ENCODE measurements around the gene SDK1. TPM values are rescaled to one million over a fixed set of nuclear protein-coding genes. Genes with fewer than 3 reads are reported as not detected.

SDK1 gene
- total RNA-seq, 1 experiment from 2014 or later = 6.0 TPM

GRCh38 chr7:3380886-3381685, 80.0 kb downstream of the SDK1 start:
- H3K27ac ChIP-seq = no peak overlapping the region
- H3K4me3 ChIP-seq = no peak overlapping the region
- H3K4me1 ChIP-seq = no peaks in the 10 kb centered on the region
- H3K27me3 ChIP-seq = no peaks in the 10 kb centered on the region
- no peaks in the 10 kb centered on the region for H3K36me3 ChIP-seq
- no peak for DNase-seq
- H3K9me3 ChIP-seq (replicated peaks) = no peaks in the 10 kb centered on the region

- H3K36me3 ChIP-seq = no peaks in the 10 kb centered on the region
- no peak overlapping the region for H3K4me3 ChIP-seq
- no peaks in the 10 kb centered on the region for H3K4me1 ChIP-seq
- DNase-seq = no peak
- no peaks in the 10 kb centered on the region for H3K27me3 ChIP-seq
- H3K9me3 ChIP-seq (replicated peaks) = 0 out of 2 replicates have a peak, but pooled peaks cover 2% of the 10 kb centered on the region
- H3K27ac ChIP-seq = no peak overlapping the region
Measured at GRCh38 chr7:3386423-3387190, 85.6 kb downstream of the SDK1 start.

GRCh38 chr7:3393862-3394261, 92.8 kb downstream of the SDK1 start:
- H3K36me3 ChIP-seq = no peaks in the 10 kb centered on the region
- DNase-seq = no peak
- no peak overlapping the region for H3K27ac ChIP-seq
- H3K4me3 ChIP-seq = no peak overlapping the region
- H3K9me3 ChIP-seq (replicated peaks) = 0 out of 2 replicates have a peak, but pooled peaks cover 2% of the 10 kb centered on the region
- H3K27me3 ChIP-seq = no peaks in the 10 kb centered on the region
- H3K4me1 ChIP-seq = no peaks in the 10 kb centered on the region

- Histone ChIP-seq H3K27ac (no peak overlapping the region), H3K4me3 (no peak overlapping the region), H3K36me3 (no peaks in the 10 kb centered on the region), H3K9me3 (replicated peaks) (no peaks in the 10 kb centered on the region), H3K27me3 (no peaks in the 10 kb centered on the region), H3K4me1 (no peaks in the 10 kb centered on the region)
- no peak for DNase-seq
Measured at GRCh38 chr7:3397324-3397723, 96.3 kb downstream of the SDK1 start.

GRCh38 chr7:3399858-3400257, 98.8 kb downstream of the SDK1 start:
- Histone ChIP-seq H3K4me1 (peaks cover 10% of the 10 kb centered on the region), H3K4me3 (no peak overlapping the region), H3K36me3 (no peaks in the 10 kb centered on the region), H3K27ac (no peak overlapping the region), H3K9me3 (replicated peaks) (no peaks in the 10 kb centered on the region), H3K27me3 (no peaks in the 10 kb centered on the region)
- DNase-seq = peak in 1 of 2 experiments; percentile 24

GRCh38 chr7:3404501-3404900, 103.4 kb downstream of the SDK1 start:
- Histone ChIP-seq H3K36me3 (no peaks in the 10 kb centered on the region), H3K27me3 (no peaks in the 10 kb centered on the region)
- DNase-seq = peak; percentile 35 to 58

GRCh38 chr7:3408814-3409595, 108.0 kb downstream of the SDK1 start:
- Histone ChIP-seq H3K36me3 (no peaks in the 10 kb centered on the region), H3K4me3 (no peak overlapping the region), H3K27me3 (no peaks in the 10 kb centered on the region), H3K4me1 (peaks cover 26% of the 10 kb centered on the region), H3K9me3 (replicated peaks) (no peaks in the 10 kb centered on the region), H3K27ac (no peak overlapping the region)
- peak in 1 of 2 experiments; percentile 32 for DNase-seq

More at GRCh38 chr7:3404501-3404900, 103.4 kb downstream of the SDK1 start:
- Histone ChIP-seq H3K27ac (no peak overlapping the region), H3K4me1 (peaks cover 16% of the 10 kb centered on the region), H3K9me3 (replicated peaks) (no peaks in the 10 kb centered on the region), H3K4me3 (no peak overlapping the region)

- DNase-seq = no peak
- H3K36me3 ChIP-seq = no peaks in the 10 kb centered on the region
- H3K27ac ChIP-seq = 0 out of 2 replicates have a peak overlapping the region, but pooled peaks have one; percentile 5
- no peaks in the 10 kb centered on the region for H3K27me3 ChIP-seq
- H3K4me1 ChIP-seq = peaks cover 18% of the 10 kb centered on the region
- H3K9me3 ChIP-seq (replicated peaks) = no peaks in the 10 kb centered on the region
- H3K4me3 ChIP-seq = no peak overlapping the region
Measured at GRCh38 chr7:3412871-3413270, 111.8 kb downstream of the SDK1 start.

GRCh38 chr7:3415861-3416312, 114.8 kb downstream of the SDK1 start:
- H3K27me3 ChIP-seq = no peaks in the 10 kb centered on the region
- peaks cover 12% of the 10 kb centered on the region; the same call in 1 of the 2 replicates for H3K4me1 ChIP-seq

GRCh38 chr7:3416453-3416852, 115.4 kb downstream of the SDK1 start:
- peaks cover 12% of the 10 kb centered on the region; the same call in 1 of the 2 replicates for H3K4me1 ChIP-seq
- no peak overlapping the region for H3K4me3 ChIP-seq
- no peak for DNase-seq
- no peaks in the 10 kb centered on the region for H3K27me3 ChIP-seq
- no peaks in the 10 kb centered on the region for H3K9me3 ChIP-seq (replicated peaks)
- no peak overlapping the region for H3K27ac ChIP-seq
- H3K36me3 ChIP-seq = no peaks in the 10 kb centered on the region

More at GRCh38 chr7:3415861-3416312, 114.8 kb downstream of the SDK1 start:
- no peak overlapping the region for H3K27ac ChIP-seq
- no peaks in the 10 kb centered on the region for H3K36me3 ChIP-seq
- DNase-seq = no peak
- no peak overlapping the region for H3K4me3 ChIP-seq
- H3K9me3 ChIP-seq (replicated peaks) = no peaks in the 10 kb centered on the region

- Histone ChIP-seq H3K27me3 (no peaks in the 10 kb centered on the region), H3K4me1 (no peaks in the 10 kb centered on the region), H3K9me3 (replicated peaks) (0 out of 2 replicates have a peak, but pooled peaks cover 3% of the 10 kb centered on the region), H3K27ac (no peak overlapping the region), H3K36me3 (no peaks in the 10 kb centered on the region), H3K4me3 (no peak overlapping the region)
- no peak for DNase-seq
Measured at GRCh38 chr7:3425087-3425486, 124.0 kb downstream of the SDK1 start.

- Histone ChIP-seq H3K4me1 (no peaks in the 10 kb centered on the region), H3K27me3 (no peaks in the 10 kb centered on the region), H3K9me3 (replicated peaks) (0 out of 2 replicates have a peak, but pooled peaks cover 3% of the 10 kb centered on the region), H3K27ac (no peak overlapping the region), H3K4me3 (no peak overlapping the region), H3K36me3 (no peaks in the 10 kb centered on the region)
- no peak for DNase-seq
Measured at GRCh38 chr7:3426064-3426463, 125.0 kb downstream of the SDK1 start.

- Histone ChIP-seq H3K4me1 (no peaks in the 10 kb centered on the region), H3K27ac (no peak overlapping the region), H3K4me3 (no peak overlapping the region), H3K36me3 (no peaks in the 10 kb centered on the region), H3K27me3 (no peaks in the 10 kb centered on the region), H3K9me3 (replicated peaks) (no peaks in the 10 kb centered on the region; the same call in 1 of the 2 replicates)
- peak in 1 of 2 experiments; percentile 40 for DNase-seq
Measured at GRCh38 chr7:3427957-3428356, 126.9 kb downstream of the SDK1 start.

- Histone ChIP-seq H3K27me3 (no peaks in the 10 kb centered on the region), H3K36me3 (no peaks in the 10 kb centered on the region), H3K4me1 (no peaks in the 10 kb centered on the region), H3K27ac (no peak overlapping the region), H3K4me3 (no peak overlapping the region), H3K9me3 (replicated peaks) (no peaks in the 10 kb centered on the region; the same call in 1 of the 2 replicates)
- DNase-seq = no peak
Measured at GRCh38 chr7:3429981-3430380, 128.9 kb downstream of the SDK1 start.

All from SJCRH30 (cell line).